Brain microvascular endothelial cell (primary cell): ENCODE measurements around the gene LRRC4C.

Source experiments
- DNase-seq: peaks from one replicate; pipeline ENCODE4 v3.0.0-alpha.2; 2020
- H3K27ac ChIP-seq: fragments of 250-450 bp; sonication (Bioruptor Pico); 2 replicates; pipeline ENCODE4 v1.5.1; 2020; ENCODE audit warnings: mild to moderate bottlenecking, moderate library complexity
- H3K27me3 ChIP-seq: fragments of 250-450 bp; sonication (Bioruptor Pico); replicated peaks from 2 replicates; pipeline ENCODE4 v1.5.1; 2020; ENCODE audit warnings: mild to moderate bottlenecking
- H3K36me3 ChIP-seq: fragments of 250-450 bp; sonication (Bioruptor Pico); replicated peaks from 2 replicates; pipeline ENCODE4 v1.5.1; 2020; ENCODE audit warnings: mild to moderate bottlenecking
- H3K4me3 ChIP-seq: 2 replicates; pipeline ENCODE4 v1.5.1; 2011; ENCODE audit warnings: low read depth, mild to moderate bottlenecking, control low read depth, low read length, moderate library complexity
- CTCF ChIP-seq: IDR thresholded peaks from 2 replicates; pipeline ENCODE4 v1.5.1; 2011; ENCODE audit warnings: low read depth, mild to moderate bottlenecking, moderate library complexity, low read length, control low read depth, inconsistent platforms; ENCODE audit errors: missing control alignments
- in situ Hi-C: cut with HindIII; loops from 2 replicates; pipeline ENCODE4 v1.10.0; 2017; ENCODE audit warnings: low sequenced_read_pairs, low pct_ligation_motif_present

LRRC4C gene

GRCh38 chr11:40841231-40841630, 618.2 kb downstream of the LRRC4C start:
- Histone ChIP-seq H3K4me3 (no peak overlapping the region), H3K36me3 (no peaks in the 10 kb centered on the region), H3K27ac (no peak overlapping the region), H3K27me3 (no peaks in the 10 kb centered on the region)
- DNase-seq, result no peak
- in situ Hi-C loops, result no loop called here
- TF ChIP-seq CTCF, result no peak

- in situ Hi-C loops, result no loop called here
- DNase-seq, result no peak
- no peaks in the 10 kb centered on the region for H3K27me3 ChIP-seq
- no peak overlapping the region for H3K4me3 ChIP-seq
- no peak for TF ChIP-seq CTCF
- no peak overlapping the region for H3K27ac ChIP-seq
- no peaks in the 10 kb centered on the region for H3K36me3 ChIP-seq
Measured at GRCh38 chr11:40838181-40838683, 621.2 kb downstream of the LRRC4C start.

DNA sequence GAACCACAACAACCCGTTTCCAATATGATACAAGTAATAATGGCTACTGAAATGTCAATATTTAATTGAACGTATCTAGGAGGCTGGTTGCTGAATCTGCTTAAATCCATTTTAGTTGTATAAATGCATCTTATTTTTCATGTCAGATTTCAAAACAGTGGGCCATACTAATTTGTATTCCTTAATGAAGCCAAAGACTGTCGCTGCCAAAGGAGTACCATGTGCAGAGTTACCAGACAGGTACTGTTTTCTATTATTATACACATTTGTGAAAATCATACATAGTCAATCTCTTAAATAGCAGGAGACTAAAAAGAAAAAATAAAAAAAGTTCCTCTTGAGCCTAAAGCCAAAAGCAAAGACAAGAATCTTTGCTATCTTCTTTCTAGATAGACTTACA, 632.3 kb downstream of the LRRC4C start:
- in situ Hi-C loops, result no loop called here
- TF ChIP-seq CTCF, result no peak
- no peak overlapping the region for H3K4me3 ChIP-seq

DNA sequence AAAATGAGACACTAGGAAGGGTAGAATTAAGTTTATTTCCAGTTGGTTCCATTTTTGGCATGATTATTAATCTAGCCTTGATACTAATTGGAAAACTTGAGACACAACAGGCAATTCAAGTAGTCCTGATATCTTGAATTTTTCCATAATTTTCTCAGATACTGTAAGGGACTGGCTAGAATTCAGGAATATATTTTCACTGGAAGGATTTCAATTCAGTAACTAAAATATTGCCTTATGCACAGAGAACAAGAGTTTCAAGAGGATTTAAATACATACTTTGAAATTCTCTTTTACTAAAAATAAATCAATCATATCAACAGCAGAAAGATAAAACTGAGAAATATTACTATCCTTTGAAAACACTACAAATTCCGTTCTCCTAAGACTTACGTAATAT, 632.9 kb downstream of the LRRC4C start:
- Histone ChIP-seq H3K27ac (no peak overlapping the region), H3K4me3 (no peak overlapping the region), H3K27me3 (no peaks in the 10 kb centered on the region), H3K36me3 (no peaks in the 10 kb centered on the region)
- no peak for TF ChIP-seq CTCF
- in situ Hi-C loops, result no loop called here
- no peak for DNase-seq

More for the DNA sequence above, 632.3 kb downstream of the LRRC4C start:
- H3K36me3 ChIP-seq, result no peaks in the 10 kb centered on the region
- no peak for DNase-seq
- no peaks in the 10 kb centered on the region for H3K27me3 ChIP-seq
- H3K27ac ChIP-seq, result no peak overlapping the region

DNA sequence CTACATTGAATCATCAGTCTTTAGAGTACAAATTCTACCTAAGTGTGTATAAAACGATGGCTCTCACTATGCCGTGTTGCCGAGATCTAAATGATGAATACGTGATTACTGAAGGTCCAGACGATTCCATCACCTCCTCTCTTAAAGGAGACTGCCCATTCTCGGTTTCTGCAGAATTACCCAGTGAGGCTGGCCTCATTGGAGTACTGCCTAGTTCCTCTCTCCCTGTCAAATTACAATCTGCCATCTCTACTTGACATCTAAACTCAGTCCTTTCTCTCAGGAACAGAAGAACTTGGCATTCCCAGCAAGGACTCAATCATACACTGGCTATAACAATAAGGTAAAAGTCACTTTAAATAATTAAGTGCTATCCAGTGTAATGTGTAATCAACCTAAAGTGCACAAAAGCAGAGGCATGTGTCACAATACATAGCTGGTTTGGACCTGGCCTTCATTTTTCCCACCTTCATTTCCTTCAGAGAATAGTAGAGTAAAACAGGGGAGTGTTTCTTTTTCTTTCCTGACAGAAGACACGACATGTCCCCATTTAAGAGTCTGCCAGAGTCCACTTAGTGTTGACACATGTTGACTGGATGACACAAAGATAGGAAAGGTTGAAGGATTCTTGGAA, 634.1 kb downstream of the LRRC4C start:
- Histone ChIP-seq H3K27me3 (no peaks in the 10 kb centered on the region), H3K27ac (no peak overlapping the region), H3K36me3 (no peaks in the 10 kb centered on the region), H3K4me3 (no peak overlapping the region)
- DNase-seq, result no peak
- no peak for TF ChIP-seq CTCF
- in situ Hi-C loops, result no loop called here

DNA sequence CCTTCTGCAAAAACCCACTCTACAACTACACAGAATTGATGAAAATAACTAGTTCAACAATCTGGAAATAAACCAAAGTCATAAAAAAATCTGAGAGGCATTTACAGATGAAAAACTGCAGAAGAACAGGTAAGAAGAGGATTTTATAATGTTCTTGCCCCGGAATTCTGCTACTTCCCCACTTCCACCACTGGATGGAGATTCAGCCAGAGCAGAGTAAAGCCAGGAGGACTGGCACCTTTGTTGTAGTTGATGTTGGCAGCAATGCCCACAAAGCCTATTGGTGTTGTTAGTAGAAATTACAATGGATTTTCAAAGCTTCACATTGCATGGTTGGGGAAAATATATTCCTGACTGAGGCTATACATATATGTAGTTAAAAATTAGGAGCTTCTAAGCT, 640.2 kb downstream of the LRRC4C start:
- DNase-seq, result no peak
- H3K27me3 ChIP-seq, result no peaks in the 10 kb centered on the region

More for the DNA sequence above, 640.2 kb downstream of the LRRC4C start:
- TF ChIP-seq CTCF, result no peak
- in situ Hi-C loops, result no loop called here
- Histone ChIP-seq H3K4me3 (no peak overlapping the region), H3K36me3 (no peaks in the 10 kb centered on the region), H3K27ac (no peak overlapping the region)
